ENCODE measurements around the gene ECD.
"Not testable (repeated sequence)": the region's sequence is repeated elsewhere in the genome, so short reads cannot be mapped to it uniquely, and the experiment has no call there.

Gene ECD

GRCh38 chr10:73159038-73159648 is 8.7 kb downstream of the ECD start:
- no peak overlapping the region for H3K27ac ChIP-seq
- TF ChIP-seq CTCF (conservative IDR thresholded peaks at IDR 0.05): peak; percentile 86

GRCh38 chr10:73156054-73156453 is 11.8 kb downstream of the ECD start:
- H3K27ac ChIP-seq: no peak overlapping the region
- TF ChIP-seq CTCF (conservative IDR thresholded peaks at IDR 0.05): no peak

- no peak for TF ChIP-seq CTCF (conservative IDR thresholded peaks at IDR 0.05)
- no peak overlapping the region for H3K27ac ChIP-seq
Measured at GRCh38 chr10:73152009-73152408, 15.8 kb downstream of the ECD start.

GRCh38 chr10:73150633-73151413 is 17.0 kb downstream of the ECD start:
- not testable (repeated sequence) for H3K27ac ChIP-seq

- TF ChIP-seq CTCF (conservative IDR thresholded peaks at IDR 0.05): no peak
- H3K27ac ChIP-seq: no peak overlapping the region
Measured at GRCh38 chr10:73141603-73142002, 26.2 kb downstream of the ECD start.

GRCh38 chr10:73139251-73139650 is 28.6 kb downstream of the ECD start:
- H3K27ac ChIP-seq: no peak overlapping the region

GRCh38 chr10:73136627-73137026 is 31.2 kb downstream of the ECD start:
- no peak overlapping the region for H3K27ac ChIP-seq
- no peak for TF ChIP-seq CTCF (conservative IDR thresholded peaks at IDR 0.05)

More at GRCh38 chr10:73139251-73139650, 28.6 kb downstream of the ECD start:
- TF ChIP-seq CTCF (conservative IDR thresholded peaks at IDR 0.05): no peak

- no peak overlapping the region for H3K27ac ChIP-seq
Measured at GRCh38 chr10:73134727-73135126, 33.1 kb downstream of the ECD start.

More at GRCh38 chr10:73134727-73135126, 33.1 kb downstream of the ECD start:
- TF ChIP-seq CTCF (conservative IDR thresholded peaks at IDR 0.05): no peak
